NCI-H510A treated with DMSO at 0.1 percent for 48 hours (cell line): ENCODE data around the gene C11orf71.

ENCODE experiments used
- DNase-seq: peaks from one replicate; lab custom pipeline; 2025; lab: John Stamatoyannopoulos, UW

The C11orf71 gene

DNA sequence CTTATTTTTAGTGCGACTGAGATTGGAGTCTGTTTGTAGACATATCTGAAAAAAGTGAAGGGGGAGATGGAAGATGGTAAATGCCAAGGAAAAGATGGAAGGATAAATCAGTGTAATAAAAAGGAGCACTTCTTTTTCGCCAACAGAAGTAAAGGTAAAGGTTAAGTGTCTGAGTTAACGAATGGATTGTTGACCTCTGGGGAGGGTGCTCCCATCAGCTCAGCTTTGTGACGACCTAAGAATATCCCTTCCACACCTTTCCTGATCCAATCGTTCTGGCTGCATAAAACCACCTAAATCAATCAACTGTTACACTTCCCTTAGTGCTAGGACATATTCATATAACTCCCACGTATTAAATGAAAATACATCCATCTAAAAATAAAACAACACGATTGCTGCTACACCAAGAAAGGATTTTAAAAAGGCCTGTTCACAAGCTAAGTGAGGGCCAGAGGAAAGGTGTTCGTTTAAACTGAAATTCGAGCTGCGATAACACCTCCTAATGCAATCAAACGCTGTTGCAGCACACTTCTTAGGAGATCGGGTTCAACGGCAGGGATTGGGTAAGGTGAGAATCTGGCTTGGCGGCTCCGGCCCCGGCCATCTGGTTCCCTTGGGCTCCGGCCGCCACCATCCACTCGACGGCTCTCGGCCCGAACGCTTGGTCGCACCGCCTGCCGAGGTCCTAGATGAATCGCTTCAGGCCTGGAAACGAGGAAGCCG is 658 bp downstream of the C11orf71 start:
- peak; percentile 79 for DNase-seq

DNA sequence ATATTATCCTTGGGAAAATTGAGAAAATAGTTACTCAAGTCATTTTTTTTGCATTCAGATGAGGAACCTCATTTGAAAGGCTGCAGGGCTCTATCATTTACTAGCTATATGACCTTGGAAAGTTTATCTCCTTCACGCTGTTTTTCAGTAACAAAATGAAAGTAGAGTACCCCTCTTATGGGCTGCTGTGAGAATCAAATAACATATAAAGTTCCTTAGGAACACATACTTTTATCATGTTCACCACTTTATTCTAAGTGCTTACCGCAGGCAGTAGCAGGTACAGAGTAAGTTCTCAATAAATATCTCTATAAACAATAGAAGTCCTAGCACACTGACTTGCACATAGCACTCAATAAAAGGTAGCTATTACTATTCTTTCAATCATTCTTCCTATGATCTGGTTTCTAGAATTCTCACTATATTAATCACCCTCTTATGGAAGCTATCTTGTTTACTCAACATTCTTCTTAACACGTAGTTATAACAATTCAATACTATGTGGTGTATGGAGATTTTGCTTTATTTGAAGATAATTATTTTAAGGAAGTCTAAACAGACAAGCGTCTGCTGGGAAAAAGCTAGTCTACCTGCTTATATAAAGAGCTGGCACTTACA is 1.9 kb downstream of the C11orf71 start:
- no peak for DNase-seq

DNA sequence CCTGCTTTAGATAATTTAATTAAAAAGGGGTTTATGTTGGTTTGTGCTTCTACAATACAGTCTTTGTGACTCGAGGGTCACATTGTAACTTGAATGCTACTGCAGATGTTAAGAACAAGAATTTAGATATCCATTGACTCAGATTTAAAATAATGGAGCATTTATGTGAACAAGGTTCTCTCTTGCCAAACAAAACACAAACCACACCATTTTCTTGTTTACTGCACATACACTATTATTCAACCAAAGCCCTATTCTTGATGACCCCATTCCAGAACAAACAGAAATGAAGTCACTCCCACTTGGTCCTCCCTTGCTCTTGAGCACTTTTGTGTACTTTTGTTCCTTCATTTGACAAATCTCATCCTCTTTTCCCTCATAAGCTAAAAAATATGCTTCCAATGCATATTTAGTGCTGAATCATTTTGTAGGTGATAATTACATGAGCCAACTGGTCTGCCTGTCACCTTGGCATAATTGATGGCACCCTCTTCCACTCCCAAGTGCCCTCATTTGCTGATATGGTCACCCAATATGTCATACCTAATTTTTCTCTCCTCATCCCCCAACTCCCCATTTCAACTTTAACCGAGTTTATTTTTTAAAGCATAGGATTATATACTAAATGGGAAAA is 2.8 kb downstream of the C11orf71 start:
- DNase-seq = no peak

DNA sequence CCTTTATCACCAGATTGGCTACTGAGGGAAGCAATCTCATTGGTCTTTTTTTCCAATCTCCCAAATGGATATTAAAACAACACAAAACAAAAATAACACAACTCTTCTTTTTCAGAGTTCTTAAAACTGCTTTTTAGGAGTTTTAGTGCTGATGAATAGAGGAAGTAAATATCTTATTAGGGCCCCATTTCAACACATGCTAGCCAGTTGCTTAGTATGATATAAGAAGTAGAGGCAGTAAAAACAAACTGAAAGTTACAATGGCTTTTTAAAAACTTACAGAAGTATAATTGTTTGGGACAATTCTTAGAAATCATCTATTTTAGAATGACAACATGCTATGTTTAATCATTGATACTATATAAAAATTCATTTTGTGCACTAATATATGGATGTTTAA is 3.4 kb downstream of the C11orf71 start:
- no peak for DNase-seq

DNA sequence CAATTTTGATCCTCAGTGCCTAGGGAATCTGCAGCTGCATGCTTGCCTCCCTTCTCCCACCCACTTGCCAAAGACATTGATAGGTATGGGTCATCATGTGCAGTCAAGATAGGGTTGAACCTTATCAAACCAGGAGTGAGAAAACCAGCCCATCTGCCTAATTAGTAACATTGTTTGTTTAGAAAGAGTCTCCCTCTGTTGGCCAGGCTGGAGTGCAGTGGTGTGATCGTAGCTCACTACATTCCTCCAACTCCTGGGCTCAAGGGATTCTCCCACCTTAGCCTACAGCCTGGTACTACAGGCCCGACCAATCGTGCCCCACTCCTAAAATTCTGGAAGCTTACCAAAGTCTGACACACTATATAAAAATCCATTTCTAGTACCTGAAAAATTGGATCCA is 4.6 kb downstream of the C11orf71 start:
- DNase-seq = no peak

DNA sequence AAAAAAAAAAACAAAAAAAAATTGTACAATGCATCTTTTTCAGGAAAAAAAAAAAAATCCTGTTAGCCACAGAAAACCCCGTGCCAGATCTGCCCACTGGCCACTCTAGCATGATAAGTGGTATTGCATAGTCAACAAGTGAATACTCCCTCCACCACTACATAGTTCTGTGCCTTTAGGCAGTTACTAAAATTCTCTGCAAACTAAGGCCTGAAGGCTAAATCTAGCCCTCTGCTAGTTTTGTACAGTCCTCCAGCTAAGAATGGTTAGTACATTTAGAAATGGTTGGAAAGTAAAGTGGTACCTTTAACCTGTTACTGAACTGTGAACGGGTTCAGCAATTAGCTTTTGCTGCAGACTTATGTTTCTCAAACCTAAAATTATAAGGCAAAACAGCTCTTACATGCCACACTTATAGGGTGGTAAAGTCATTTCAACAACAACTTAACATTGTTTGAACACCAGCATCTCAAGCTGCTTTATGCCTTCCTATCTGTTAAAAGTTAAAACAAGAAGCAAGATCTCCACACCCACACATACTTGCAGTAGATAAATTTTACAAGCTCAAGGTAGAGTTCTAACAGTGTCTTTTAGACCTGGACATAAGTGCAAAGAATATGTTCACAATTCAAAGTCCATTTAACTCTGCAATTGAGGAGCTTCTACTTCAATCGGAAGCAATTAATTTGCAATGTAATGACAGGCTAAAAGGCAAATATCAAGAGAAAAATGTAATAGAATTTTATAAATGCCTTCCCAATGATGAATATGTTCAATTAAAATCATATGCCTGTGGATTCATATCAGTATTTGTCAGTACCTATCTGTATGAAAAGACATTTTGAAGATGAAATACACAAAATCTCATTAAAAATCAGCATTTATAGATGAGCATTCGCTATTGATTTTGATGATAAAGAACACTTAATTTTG is 7.3 kb downstream of the C11orf71 start:
- DNase-seq = no peak

DNA sequence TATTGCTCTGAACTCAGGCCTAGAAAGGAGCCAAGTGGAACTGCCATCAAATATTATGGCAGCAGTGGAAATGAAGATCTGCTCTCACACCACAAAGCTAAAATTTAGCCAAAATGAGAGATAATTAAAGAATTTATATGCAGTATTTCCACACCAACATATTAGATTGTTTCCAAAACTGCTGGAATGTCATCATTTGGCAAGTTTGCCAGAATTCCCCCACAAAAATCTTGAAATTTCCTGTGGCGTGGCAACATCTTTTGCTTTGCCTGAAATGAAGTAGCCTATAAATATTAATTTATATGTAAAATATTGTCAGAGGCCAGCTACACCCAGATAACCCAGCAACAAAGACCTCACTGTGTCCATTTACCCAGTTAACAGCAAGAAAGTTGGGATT is 13.8 kb downstream of the C11orf71 start:
- no peak for DNase-seq

DNA sequence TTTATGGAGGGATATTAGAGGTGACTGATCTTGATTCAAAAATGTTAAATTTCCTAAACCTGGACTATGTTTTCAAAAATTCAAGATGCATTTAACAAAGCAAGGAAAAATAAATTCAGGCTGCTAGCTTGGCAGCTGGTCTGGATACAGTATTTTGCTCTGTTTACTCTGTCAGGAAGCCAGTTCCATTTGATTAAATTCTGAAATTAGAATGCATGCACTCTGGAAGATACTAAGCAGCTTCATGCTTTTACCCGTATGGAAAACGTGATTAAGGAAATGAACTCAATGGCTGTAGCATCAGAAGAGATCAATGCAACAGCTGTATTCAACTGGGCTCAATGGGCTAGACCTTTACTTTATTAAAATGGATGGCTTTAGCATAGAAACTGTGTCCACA is 14.2 kb downstream of the C11orf71 start:
- DNase-seq = no peak

DNA sequence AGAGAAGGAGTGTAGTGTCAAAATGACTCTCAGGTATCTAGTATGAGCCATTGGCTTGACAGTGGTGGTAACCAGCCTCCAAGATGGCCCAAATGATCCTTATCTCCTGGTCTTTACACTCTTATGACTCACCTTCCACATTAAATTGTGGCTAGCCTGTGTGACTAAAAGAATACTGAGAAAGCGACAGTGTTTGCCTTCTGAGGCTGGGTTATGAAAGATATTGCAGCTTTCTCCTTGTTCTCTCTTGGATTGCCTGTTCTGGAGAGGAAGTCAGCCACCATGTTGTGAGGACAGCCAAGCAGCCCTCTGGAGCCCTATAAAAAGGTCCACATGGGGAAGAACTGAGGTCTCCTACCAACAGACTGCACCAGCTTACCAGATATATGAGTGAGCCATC is 15.8 kb downstream of the C11orf71 start:
- no peak for DNase-seq

DNA sequence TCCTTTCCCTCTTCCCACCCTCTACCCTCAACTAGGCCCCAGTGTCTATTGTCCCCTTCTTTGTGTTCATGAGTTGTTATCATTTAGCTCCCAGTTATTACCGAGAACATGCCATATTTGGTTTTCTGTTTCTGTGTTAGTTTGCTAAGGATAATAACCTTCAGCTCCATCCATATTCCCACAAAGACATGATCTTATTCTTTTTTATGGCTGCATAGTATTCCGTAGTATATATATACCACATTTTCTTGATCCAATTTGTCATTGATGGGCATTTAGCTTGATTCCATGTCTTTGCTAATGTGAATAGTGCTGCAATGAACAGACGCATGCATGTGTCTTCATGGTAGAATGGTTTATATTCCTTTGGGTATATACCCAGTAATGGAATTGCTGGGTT is 17.8 kb downstream of the C11orf71 start:
- no peak for DNase-seq

DNA sequence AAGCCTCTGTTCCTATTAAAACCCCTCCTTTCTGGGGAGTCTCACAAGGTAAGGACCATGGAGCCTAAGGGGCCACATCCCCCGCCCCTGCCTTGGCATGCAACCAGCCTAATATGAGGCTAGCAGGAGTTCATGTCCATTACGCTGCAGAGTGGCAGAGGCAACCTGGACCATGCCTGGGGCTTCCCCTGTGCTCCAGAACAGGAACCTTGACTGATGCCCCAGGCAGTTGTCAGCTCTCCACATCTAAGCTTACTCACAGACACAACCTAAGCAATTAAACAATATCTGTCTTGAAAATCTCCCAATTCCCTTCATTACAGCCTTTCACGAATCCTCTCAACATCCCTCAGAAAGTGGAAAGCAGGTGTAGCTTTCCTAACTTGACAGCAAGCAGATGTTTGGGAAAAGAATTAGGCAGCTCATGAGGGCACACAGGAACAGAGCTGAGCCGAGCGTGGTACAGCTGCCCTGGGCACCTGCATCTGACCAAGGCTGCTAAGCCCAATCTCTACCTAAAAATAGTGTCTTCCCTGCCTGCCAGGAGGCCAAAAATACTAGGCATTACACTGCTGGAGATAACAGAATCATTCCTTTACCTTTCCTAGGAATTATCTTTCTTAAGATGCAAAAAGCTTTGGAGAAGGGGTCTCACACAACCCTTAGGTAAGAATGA is 20.8 kb downstream of the C11orf71 start:
- DNase-seq = no peak

DNA sequence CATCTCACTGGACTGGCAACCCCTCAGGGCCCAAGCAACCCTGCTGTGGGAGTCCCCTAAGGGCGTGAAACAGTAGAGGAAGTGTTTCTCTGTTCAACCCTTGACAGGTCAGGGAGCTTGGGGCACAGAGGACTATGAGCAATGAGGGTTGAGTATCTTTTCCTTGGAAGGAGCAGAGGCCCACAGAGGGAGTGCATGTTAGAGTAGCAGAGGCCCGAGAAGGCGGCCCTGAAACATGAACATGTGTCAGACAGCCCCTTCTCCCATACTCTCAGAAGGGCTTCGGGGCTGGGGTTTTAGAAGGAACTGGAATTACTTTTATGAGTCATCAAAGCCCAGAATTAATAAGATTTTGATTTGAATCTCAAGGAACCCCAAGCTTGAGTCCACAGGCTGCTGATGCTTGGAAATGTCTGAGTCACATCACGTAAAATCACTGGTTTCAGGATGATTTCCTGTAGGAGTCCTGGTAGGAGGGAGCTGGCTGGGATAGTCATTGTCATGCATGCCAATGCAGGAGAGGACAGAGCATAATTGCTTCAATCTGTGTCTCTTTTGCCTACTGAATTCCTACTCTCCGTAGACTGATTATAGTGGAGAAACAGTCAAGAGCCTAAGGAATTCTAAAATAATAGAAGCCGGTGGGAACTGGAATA is 22.6 kb downstream of the C11orf71 start:
- DNase-seq = no peak

DNA sequence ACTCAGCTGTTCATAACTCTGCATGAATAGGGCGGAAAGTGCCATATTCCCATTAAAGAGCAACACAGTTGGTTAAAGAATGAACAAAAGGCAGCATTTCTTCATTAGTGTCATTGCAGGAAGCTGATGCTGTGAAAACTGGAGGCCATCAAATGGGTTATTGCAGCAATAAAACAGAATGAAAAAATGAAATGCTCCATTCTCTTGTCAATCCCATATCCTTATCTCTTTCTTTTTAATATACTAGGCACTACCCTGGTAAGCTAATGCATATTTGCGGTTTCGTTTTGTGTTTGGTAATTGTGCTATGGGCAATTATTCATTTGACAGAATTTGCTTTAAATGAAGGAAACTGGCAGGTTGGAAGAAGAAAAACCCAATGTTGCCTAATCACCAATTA is 25.3 kb downstream of the C11orf71 start:
- DNase-seq = no peak

DNA sequence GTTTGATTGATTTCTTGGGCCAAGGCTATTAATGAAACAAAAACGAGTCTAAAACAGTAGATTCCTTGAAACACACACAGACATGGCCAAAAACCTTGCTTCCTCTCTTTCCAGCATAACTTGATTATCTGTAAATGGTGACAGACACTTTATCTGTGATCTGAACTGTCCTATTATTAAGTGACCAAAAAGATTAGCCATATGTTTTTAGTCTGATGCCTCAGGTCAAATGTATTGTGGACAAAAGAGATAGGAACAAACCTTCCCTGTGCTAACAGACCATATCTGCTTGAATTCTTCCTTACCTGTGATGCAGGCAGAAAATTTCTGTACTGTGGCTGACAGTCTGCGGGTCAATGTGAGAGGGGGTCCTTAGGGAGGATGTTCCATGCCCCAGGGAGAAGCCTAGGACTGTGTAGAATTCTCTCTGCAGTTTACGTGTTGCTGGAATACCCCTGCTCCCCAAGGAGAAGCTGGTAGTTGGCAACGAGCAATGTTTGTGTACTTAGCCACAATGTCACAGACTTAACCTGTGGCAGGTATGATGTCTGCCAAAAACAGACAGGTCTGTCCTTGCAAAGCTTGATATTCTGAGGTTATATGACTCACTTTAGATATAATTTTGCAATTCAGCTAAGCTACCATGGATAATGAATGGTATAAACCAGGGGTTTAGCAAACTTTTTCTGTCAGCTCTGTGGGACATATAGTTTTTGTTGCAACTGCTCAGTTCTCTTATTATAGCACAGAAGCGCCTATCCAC is 31.2 kb downstream of the C11orf71 start:
- DNase-seq = no peak

DNA sequence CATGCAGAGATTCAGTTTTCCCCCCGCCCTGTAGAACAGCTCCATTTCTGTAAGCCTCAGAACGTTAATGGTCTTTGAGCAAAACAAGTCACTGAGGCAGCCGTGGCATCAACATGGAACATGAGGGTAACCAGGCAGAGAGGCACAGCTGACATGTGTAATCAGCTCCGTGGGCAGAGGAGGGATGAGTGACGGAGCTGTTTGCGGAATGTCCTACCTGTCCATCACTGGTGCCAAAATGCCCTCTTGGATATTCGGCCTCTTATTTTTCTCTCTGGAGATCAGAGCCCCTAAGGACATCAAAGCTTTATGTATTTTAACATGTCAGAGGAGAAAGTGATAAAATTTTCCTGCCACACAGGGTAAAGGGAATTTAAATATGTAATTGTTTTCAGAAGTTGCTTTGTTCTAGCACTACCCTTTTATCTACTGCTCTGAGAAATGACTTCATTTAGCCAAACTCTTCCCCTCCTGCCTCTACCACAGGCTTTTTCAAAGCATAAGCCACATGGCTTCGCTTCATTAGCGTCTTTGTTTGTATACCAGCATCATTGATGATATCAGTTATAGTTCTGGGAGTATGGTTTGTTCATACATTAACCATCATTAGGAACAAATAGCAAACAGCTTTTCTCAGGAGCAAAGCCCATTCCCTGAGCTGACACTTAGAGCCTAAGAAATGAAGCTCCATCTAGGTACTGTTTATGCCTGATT is 32.9 kb downstream of the C11orf71 start:
- no peak for DNase-seq

DNA sequence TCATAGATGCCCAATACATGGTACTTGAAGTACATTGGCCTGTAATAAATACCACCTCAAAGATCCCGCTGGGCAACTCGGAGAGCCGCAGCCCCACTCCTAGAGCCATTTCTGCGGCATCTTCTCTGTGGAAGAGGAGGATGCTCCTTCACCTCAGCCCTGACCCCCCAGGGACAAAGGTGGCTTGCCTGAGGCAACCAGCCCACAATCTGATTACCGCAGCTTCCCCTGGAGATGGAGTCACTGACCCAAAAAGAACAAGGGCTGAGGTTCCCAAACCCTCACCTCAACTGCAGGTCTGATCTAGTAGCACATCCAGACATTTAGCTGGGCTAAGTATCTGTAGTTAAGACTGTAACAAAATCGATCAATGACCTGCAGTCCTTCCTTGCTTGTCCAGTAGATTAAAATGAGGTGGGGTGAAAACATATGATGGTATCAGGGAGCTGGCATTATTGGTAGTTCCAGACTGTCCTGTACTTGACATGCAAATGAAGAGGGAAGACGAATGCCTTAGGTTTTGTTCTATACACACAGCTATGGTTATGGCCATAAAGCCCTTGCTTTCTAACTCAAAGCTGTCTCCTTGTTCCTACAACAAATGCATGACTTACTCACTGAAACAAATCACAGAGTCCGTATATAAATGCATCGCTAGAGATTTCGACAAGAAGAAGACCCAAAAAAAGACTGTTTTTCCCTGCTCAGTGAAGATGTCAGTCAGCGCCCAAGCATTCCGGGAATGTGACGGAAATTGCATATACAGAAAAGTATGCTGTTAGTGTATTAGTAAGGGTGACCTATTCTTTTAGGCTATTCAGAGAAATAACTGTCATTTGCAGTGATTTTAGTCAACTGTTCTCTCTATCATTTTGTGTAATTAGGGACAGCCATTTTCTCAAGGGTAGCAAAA is 33.7 kb downstream of the C11orf71 start:
- DNase-seq = no peak

DNA sequence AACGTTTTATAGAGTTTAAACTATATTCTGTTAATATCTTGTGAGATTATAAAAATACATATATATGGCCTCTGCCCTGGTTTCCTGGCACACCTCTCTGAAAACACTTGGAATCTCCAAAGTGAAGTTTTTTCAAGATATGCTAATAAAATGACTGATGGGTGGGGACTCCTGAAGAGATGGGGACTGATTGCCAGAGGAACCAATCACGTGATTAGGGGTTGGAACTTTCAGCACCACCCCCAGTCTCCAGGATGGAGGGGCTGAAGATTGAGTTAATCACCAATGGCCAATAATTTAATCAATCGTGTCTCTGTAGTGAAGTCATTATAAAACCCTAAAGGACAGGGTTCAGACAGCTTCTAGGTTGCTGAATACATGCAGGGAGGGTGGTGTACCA is 37.4 kb downstream of the C11orf71 start:
- no peak for DNase-seq

DNA sequence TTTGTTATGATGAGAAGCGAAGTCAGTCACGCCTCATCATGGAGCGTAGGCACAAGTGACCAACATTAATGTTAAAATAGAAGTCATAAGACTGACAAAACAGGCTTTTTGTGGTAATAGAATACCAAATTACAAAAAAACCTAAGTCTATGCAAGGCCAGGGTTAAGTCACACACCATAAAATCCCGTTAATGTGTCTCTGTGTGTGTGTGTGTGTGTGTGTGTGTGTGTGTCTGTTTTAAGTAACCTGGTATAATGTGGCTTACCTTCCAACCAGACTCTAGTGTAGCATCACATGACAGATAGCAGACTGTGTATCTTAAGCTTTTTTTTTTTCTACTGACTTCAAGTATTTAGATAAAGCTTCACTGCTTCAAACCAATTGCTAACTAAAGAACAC is 38.0 kb downstream of the C11orf71 start:
- DNase-seq = no peak

DNA sequence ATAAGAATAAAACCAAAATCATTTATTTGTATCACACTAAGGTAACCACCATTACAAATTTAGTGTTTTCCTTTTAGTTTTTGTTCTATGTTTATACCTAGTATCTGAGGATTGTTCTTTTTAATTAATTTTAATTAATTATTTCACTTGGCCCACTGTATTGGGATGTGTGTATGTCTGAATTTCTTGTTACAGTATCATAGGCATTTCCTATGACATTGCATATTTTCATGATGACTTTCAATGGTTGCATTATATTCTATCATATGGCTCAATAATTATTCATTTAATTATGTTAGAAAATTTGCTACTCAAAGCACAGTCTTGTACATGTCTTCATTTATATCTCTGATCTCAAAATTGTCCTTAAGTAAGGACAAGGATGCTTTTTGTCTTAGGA is 41.0 kb downstream of the C11orf71 start:
- no peak for DNase-seq
